Tibial nerve (tissue), 4 donors: ENCODE data around the gene ZNF778. TPM values are rescaled to one million over a fixed set of nuclear protein-coding genes. Genes with fewer than 3 reads are reported as not detected.
"Not testable (repeated sequence)": the region's sequence is repeated elsewhere in the genome, so short reads cannot be mapped to it uniquely, and the experiment has no call there.

Source experiments
- DNase-seq, 2 donors: peaks; one replicate each; pipeline ENCODE4 v3.0.0-alpha.2; 2019; ENCODE audit warnings: low spot score in 2 of 2
- H3K27ac ChIP-seq, 4 donors: fragments of 200-600 bp; sonication (generic) in 3 of 4; one replicate each; pipeline ENCODE4 v1.5.1; 2017 to 2019; ENCODE audit warnings: mild to moderate bottlenecking in 1 of 4
- H3K27me3 ChIP-seq, 2 donors: fragments of 200-600 bp; sonication (generic) in 1 of 2; one replicate each; pipeline versions ENCODE4 v1.5.1 to v1.6.0; 2017 to 2019
- H3K36me3 ChIP-seq, 3 donors: fragments of 200-600 bp; sonication (generic); one replicate each; pipeline ENCODE4 v1.5.1; 2018 to 2019
- H3K4me1 ChIP-seq, 4 donors: fragments of 200-600 bp; sonication (generic) in 3 of 4; one replicate each; pipeline ENCODE4 v1.5.1; 2017 to 2019
- H3K4me3 ChIP-seq, 4 donors: fragments of 200-600 bp; sonication (generic) in 3 of 4; one replicate each; pipeline ENCODE4 v1.5.1; 2017 to 2019; ENCODE audit warnings: mild to moderate bottlenecking in 1 of 4, moderate library complexity in 1 of 4
- H3K9me3 ChIP-seq, 4 donors: fragments of 200-600 bp; sonication (generic) in 3 of 4; one replicate each; pipeline ENCODE4 v1.5.1; 2017 to 2019
- EP300 ChIP-seq, 2 donors: sonication (generic); formaldehyde crosslinking; IDR thresholded peaks; one replicate each; pipeline ENCODE4 v1.6.1; 2017; ENCODE audit warnings: antibody characterized with exemption in 2 of 2, mild to moderate bottlenecking in 1 of 2
- POLR2A ChIP-seq, 2 donors: fragments of 450-650 bp; IDR thresholded peaks; one replicate each; pipeline ENCODE4 v1.6.1; 2017; ENCODE audit warnings: antibody characterized with exemption in 2 of 2, mild to moderate bottlenecking in 2 of 2, moderate library complexity in 2 of 2
- WGBS, 2 donors: methylation state at CpG; one replicate each; pipeline ENCODE4 v1.1.5; 2018; 5-methylcytosine and 5-hydroxymethylcytosine counted together
- total RNA-seq, 4 donors: library from RNA; depleted of rRNA; stranded (reverse); fragments of >200 nt; gene quantifications; one replicate each; pipeline ENCODE4 v1.1.0, GENCODE V29; 2016
- TF ChIP-seq, protein P1 (sequence below), 5 experiments: fragments of 200-600 bp in 3 of 5; fragments of 450-650 bp in 2 of 5; sonication (generic) in 3 of 5; IDR thresholded peaks; one replicate each; pipeline ENCODE4 v1.5.1; 2016 to 2019; ENCODE audit warnings: antibody characterized with exemption in 5 of 5, mild to moderate bottlenecking in 3 of 5, moderate library complexity in 2 of 5

The ZNF778 gene
- total RNA-seq, 4 donors from 2014 or later = 11.2 to 26.0 (median 16.2) TPM

DNA sequence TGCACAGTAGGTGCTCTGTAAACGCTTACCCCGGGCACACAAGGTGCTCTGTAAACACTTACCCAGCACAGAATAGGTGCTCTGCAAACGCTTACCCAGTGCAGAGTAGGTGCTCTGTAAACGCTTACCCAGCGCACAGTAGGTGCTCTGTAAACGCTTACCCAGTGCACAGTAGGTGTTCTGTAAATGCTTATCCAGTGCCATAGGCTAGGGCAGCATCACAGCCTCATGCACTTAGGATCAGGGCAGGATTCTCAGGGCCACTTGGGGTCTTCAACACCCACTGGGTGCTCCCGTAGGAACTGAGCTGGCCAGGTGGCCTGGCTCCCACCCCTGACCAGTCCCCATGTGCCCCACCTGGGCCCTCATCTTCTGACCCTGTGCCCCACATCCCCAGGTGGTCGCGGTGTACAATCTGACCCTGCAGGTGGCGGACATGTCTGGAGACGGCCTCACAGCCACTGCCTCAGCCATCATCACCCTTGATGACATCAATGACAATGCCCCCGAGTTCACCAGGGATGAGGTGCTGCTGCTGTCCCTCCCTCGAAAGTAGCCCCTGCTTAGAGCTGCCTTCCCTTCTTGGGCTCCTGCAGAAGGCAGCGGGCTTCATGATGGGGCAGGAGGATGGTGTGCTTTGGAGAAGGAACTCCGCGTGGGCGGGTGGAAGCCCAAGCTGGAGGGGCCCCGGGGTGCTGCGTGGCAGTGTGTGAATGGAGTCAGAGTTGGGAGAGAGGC is 30.3 kb upstream of the ZNF778 start:
- TF ChIP-seq, protein P1, sequence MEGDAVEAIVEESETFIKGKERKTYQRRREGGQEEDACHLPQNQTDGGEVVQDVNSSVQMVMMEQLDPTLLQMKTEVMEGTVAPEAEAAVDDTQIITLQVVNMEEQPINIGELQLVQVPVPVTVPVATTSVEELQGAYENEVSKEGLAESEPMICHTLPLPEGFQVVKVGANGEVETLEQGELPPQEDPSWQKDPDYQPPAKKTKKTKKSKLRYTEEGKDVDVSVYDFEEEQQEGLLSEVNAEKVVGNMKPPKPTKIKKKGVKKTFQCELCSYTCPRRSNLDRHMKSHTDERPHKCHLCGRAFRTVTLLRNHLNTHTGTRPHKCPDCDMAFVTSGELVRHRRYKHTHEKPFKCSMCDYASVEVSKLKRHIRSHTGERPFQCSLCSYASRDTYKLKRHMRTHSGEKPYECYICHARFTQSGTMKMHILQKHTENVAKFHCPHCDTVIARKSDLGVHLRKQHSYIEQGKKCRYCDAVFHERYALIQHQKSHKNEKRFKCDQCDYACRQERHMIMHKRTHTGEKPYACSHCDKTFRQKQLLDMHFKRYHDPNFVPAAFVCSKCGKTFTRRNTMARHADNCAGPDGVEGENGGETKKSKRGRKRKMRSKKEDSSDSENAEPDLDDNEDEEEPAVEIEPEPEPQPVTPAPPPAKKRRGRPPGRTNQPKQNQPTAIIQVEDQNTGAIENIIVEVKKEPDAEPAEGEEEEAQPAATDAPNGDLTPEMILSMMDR (IDR thresholded peaks at IDR 0.05) = no peak
- TF ChIP-seq POLR2A (IDR thresholded peaks at IDR 0.05) (no peak), EP300 (IDR thresholded peaks at IDR 0.05) (no peak)
- no peak for DNase-seq
- Histone ChIP-seq H3K4me1 (peaks cover 0 to 10% (median 7%) of the 10 kb centered on the region in 4 donors), H3K4me3 (no peak overlapping the region), H3K36me3 (no peaks in the 10 kb centered on the region), H3K9me3 (no peaks in the 10 kb centered on the region), H3K27ac (no peak overlapping the region), H3K27me3 (peaks cover 0 to 6% of the 10 kb centered on the region in 2 donors)
- 66 to 72% methylated on average over 14 to 19 of the region's 19 CpGs for WGBS, 2 donors

DNA sequence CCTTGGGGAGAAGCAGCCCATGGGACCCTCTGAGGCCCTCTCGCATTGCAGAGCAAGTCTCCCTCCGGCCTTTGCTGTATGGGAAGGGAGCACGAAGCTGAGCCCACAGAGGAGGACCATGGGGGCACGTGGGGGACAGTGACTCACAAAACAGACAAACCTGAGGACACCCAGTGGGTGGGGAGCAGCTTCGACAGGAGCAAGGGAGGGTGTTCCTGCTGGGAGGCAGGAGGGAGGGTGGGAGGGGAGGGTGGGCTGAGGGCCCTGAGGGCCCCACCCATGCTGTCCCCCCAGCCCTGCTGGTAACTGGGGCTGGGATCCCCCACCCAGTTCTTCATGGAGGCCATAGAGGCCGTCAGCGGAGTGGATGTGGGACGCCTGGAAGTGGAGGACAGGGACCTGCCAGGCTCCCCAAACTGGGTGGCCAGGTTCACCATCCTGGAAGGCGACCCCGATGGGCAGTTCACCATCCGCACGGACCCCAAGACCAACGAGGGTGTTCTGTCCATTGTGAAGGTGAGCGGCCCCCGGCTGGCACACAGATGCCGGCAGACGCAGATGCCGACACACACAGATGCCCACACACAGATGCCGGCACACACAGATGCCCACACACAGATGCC is 29.6 kb upstream of the ZNF778 start:
- Histone ChIP-seq H3K9me3 (no peaks in the 10 kb centered on the region), H3K27ac (no peak overlapping the region), H3K4me1 (peaks cover 0 to 12% (median 8%) of the 10 kb centered on the region in 4 donors), H3K4me3 (no peak overlapping the region), H3K36me3 (no peaks in the 10 kb centered on the region), H3K27me3 (peaks cover 0 to 6% of the 10 kb centered on the region in 2 donors)
- DNase-seq = no peak
- TF ChIP-seq, protein P1 (IDR thresholded peaks at IDR 0.05) = no peak
- TF ChIP-seq EP300 (IDR thresholded peaks at IDR 0.05) (no peak), POLR2A (IDR thresholded peaks at IDR 0.05) (no peak)
- 66 to 69% methylated on average over 17 to 18 of the region's 19 CpGs for WGBS, 2 donors

DNA sequence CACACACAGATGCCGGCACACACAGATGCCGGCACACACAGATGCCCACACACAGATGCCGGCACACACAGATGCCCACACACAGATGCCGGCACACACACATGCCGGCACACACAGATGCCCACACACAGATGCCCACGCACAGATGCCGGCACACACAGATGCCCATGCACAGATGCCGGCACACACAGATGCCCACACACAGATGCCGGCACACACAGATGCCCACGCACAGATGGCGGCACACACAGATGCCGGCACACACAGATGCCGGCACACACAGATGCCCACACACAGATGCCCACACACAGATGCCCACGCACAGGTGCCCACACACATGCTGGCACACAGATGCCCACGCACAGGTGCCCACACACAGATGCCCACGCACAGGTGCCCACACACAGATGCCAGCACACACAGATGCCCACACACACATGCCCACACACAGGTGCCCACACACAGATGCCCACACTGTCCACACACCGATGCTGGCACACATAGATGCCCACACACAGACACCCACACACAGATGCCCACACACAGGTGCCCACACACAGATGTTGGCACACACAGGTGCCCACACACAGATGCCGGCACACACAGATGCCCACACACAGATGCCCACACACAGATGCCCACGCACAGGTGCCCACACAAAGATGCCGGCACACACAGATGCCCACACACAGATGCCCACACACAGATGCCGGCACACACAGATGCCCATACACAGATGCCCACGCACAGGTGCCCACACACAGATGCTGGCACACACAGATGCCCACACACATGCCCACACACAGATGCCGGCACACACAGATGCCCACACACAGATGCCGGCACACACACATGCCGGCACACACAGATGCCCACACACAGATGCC is 28.8 kb upstream of the ZNF778 start:
- H3K36me3 ChIP-seq, DNase-seq, H3K27me3 ChIP-seq, H3K9me3 ChIP-seq, H3K27ac ChIP-seq, H3K4me3 ChIP-seq: not testable (repeated sequence)
- 79 to 85% methylated on average over 9 to 11 of the region's 25 CpGs for WGBS, 2 donors
- H3K4me1 ChIP-seq = peaks cover 0 to 17% (median 8%) of the 10 kb centered on the region in 4 donors

DNA sequence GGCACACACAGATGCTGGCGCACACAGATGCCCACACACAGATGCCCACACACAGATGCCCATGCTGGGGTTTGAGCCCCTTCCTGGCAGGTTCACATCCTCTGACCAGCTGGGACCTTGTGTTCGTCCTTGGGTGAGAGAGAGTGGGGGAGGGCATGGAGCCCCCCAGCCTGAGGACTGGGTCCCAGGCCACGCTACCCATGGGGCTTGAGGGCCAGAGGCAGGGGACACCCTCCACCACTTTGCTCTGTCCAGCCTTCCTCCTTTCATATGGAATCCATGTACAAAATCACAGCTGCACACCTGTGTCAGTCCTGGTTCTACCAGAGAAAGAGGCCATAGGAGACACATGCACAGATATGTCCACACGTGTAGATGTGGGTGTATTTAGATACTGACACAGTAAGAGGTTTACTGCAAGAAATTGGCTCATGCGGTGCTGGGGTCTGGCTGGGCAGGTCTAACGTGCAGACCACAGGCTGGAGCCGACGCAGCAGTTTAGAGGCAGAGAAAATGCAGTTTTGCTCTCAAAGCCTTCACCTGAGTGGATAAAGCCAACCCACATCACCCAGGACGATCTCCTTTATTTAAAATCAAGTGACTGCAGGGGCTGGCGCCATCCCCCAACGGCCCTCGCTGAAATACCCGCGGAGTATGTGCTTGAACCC is 28.0 kb upstream of the ZNF778 start:
- Histone ChIP-seq H3K4me1 (peaks cover 0 to 17% (median 8%) of the 10 kb centered on the region in 4 donors), H3K9me3 (no peaks in the 10 kb centered on the region), H3K27me3 (no peaks in the 10 kb centered on the region), H3K4me3 (no peak overlapping the region), H3K36me3 (no peaks in the 10 kb centered on the region), H3K27ac (no peak overlapping the region)
- no peak for DNase-seq
- TF ChIP-seq EP300 (IDR thresholded peaks at IDR 0.05) (no peak), POLR2A (IDR thresholded peaks at IDR 0.05) (no peak)
- TF ChIP-seq, protein P1 (IDR thresholded peaks at IDR 0.05) = no peak
- 58 to 62% methylated on average over 14 of the region's 14 CpGs for WGBS, 2 donors
